GM12801 (cell line): Measurements from ENCODE around the gene USP20.

ENCODE experiments used
- TF ChIP-seq, protein P1 (sequence below): IDR thresholded peaks from one replicate; pipeline ENCODE4 v1.5.1; 2011; ENCODE audit warnings: control low read depth; ENCODE audit not compliant: insufficient read length; ENCODE audit errors: extremely low read depth

The USP20 gene

GRCh38 chr9:129803676-129804060, 31.6 kb upstream of the USP20 start:
- TF ChIP-seq, protein P1, sequence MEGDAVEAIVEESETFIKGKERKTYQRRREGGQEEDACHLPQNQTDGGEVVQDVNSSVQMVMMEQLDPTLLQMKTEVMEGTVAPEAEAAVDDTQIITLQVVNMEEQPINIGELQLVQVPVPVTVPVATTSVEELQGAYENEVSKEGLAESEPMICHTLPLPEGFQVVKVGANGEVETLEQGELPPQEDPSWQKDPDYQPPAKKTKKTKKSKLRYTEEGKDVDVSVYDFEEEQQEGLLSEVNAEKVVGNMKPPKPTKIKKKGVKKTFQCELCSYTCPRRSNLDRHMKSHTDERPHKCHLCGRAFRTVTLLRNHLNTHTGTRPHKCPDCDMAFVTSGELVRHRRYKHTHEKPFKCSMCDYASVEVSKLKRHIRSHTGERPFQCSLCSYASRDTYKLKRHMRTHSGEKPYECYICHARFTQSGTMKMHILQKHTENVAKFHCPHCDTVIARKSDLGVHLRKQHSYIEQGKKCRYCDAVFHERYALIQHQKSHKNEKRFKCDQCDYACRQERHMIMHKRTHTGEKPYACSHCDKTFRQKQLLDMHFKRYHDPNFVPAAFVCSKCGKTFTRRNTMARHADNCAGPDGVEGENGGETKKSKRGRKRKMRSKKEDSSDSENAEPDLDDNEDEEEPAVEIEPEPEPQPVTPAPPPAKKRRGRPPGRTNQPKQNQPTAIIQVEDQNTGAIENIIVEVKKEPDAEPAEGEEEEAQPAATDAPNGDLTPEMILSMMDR = no peak

- TF ChIP-seq, protein P1 = no peak
Observed at GRCh38 chr9:129806061-129806460, 29.2 kb upstream of the USP20 start.

DNA sequence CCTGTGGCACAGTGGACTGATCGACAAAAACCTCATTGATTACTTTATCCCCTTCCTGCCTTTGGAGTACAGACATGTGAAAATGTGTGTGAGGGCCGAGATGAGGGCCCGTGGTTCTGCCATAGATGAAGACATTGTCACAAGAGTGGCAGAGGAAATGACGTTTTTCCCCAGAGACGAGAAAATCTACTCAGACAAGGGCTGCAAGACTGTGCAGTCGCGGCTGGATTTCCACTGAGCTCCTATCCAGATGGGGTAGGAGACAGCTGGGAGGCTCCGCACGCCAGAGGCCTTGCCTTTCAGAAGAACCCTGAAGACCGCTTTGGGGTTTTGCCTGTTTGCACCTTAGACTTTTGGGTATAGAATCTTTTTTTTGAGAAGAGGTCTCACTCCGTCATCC, 25.9 kb upstream of the USP20 start:
- TF ChIP-seq, protein P1 = no peak

DNA sequence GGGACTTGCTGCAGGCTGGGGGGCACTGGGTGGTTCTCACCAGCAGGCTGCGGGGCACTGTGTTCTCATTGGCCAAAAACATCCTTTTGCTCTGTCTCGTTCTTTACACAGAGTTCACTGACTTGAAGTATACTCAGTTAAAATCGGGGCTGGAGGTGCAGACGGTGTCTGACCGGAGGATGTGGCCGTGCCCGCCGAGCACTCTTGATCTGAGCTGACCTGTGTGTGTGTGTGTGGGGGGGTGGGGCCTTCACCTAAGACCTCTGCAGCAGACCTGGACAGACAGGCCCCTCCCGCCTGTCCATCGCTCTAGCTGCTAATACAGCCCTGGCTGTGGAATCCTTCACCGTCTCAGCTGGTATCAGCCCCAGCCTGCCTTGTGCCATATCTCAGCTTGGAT, 25.1 kb upstream of the USP20 start:
- TF ChIP-seq, protein P1 = no peak

GRCh38 chr9:129810788-129811187, 24.5 kb upstream of the USP20 start:
- TF ChIP-seq, protein P1 = no peak

GRCh38 chr9:129811967-129812363, 23.3 kb upstream of the USP20 start:
- TF ChIP-seq, protein P1 = no peak

- TF ChIP-seq, protein P1 = no peak
Observed at GRCh38 chr9:129812385-129812784, 22.9 kb upstream of the USP20 start.

- TF ChIP-seq, protein P1 = no peak
Observed at GRCh38 chr9:129813661-129814060, 21.6 kb upstream of the USP20 start.
